Inflammatory macrophage treated with lipopolysaccharide for 4 hours (primary cell): ENCODE results near the gene SLC25A30.
"Not testable (repeated sequence)": the region's sequence is repeated elsewhere in the genome, so short reads cannot be mapped to it uniquely, and the experiment has no call there.

Experiments
- DNase-seq: peaks from one replicate; pipeline ENCODE4 v3.0.0-alpha.2; 2020

SLC25A30 gene

GRCh38 chr13:45390348-45390747 is 27.8 kb downstream of the SLC25A30 start:
- DNase-seq = not testable (repeated sequence)

GRCh38 chr13:45388664-45389063 is 29.5 kb downstream of the SLC25A30 start:
- no peak for DNase-seq

GRCh38 chr13:45386892-45387575 is 31.1 kb downstream of the SLC25A30 start:
- not testable (repeated sequence) for DNase-seq

GRCh38 chr13:45385907-45386553 is 32.1 kb downstream of the SLC25A30 start:
- peak; percentile 26 for DNase-seq

- no peak for DNase-seq
Observed at GRCh38 chr13:45385320-45385719, 32.9 kb downstream of the SLC25A30 start.

- DNase-seq = no peak
Observed at GRCh38 chr13:45384474-45385174, 33.5 kb downstream of the SLC25A30 start.

- not testable (repeated sequence) for DNase-seq
Observed at GRCh38 chr13:45382739-45383138, 35.4 kb downstream of the SLC25A30 start.

GRCh38 chr13:45381196-45381595 is 37.0 kb downstream of the SLC25A30 start:
- no peak for DNase-seq

GRCh38 chr13:45380708-45381107 is 37.5 kb downstream of the SLC25A30 start:
- not testable (repeated sequence) for DNase-seq

- not testable (repeated sequence) for DNase-seq
Observed at GRCh38 chr13:45379516-45379915, 38.7 kb downstream of the SLC25A30 start.

GRCh38 chr13:45378786-45379185 is 39.4 kb downstream of the SLC25A30 start:
- not testable (repeated sequence) for DNase-seq

- DNase-seq = not testable (repeated sequence)
Observed at GRCh38 chr13:45377314-45377713, 40.9 kb downstream of the SLC25A30 start.

GRCh38 chr13:45376651-45377050 is 41.5 kb downstream of the SLC25A30 start:
- not testable (repeated sequence) for DNase-seq

- no peak for DNase-seq
Observed at GRCh38 chr13:45374917-45375316, 43.3 kb downstream of the SLC25A30 start.

GRCh38 chr13:45373162-45373547 is 45.0 kb downstream of the SLC25A30 start:
- no peak for DNase-seq

GRCh38 chr13:45372189-45373161 is 45.7 kb downstream of the SLC25A30 start:
- DNase-seq = no peak

GRCh38 chr13:45370922-45371406 is 47.2 kb downstream of the SLC25A30 start:
- peak; percentile 26 for DNase-seq

- no peak for DNase-seq
Observed at GRCh38 chr13:45369116-45369515, 49.1 kb downstream of the SLC25A30 start.

- DNase-seq = no peak
Observed at GRCh38 chr13:45368571-45368970, 49.6 kb downstream of the SLC25A30 start.

GRCh38 chr13:45368005-45368404 is 50.2 kb downstream of the SLC25A30 start:
- no peak for DNase-seq

- DNase-seq = peak; percentile 91
Observed at GRCh38 chr13:45367358-45367757, 50.8 kb downstream of the SLC25A30 start.

GRCh38 chr13:45365558-45365885 is 52.7 kb downstream of the SLC25A30 start:
- no peak for DNase-seq
